ENCODE data around the gene COLEC11. TPM values are rescaled to one million over a fixed set of nuclear protein-coding genes. Genes with fewer than 3 reads are reported as not detected.

Gene COLEC11
- total and polyA plus RNA-seq, 2 of the 13 experiments (the other 11 are each of a cell fraction or from before 2014, with no cell fraction given), result 1.5 to 3.0 TPM

GRCh38 chr2:3682811-3683210, 87.9 kb downstream of the COLEC11 start:
- FAIRE-seq (no peak), DNase-seq (ENCODE audit: low spot score) (no peak), ATAC-seq (no peak)
- Histone ChIP-seq H3K4me3 (replicated peaks in 1 of 3; ENCODE audit: insufficient read depth in 1 of 3, low read depth in 2 of 3, low read length in 3 of 3) (no peak overlapping the region), H3K27me3 (ENCODE audit: control insufficient read depth in 1 of 2, insufficient read depth in 2 of 2, low read length in 2 of 2) (peaks cover 3 to 11% of the 10 kb centered on the region in 2 experiments; a peak in 3 of 5 replicates), H3K9me3 (ENCODE audit: low read length) (no peaks in the 10 kb centered on the region), H3K27ac (ENCODE audit: extremely low read length, insufficient read depth, low read length) (no peak overlapping the region), H2AFZ (ENCODE audit: low read length) (no peak overlapping the region), H3K9ac (ENCODE audit: insufficient read depth, low read depth, low read length) (no peak overlapping the region), H3K4me1 (ENCODE audit: insufficient read depth, low read length) (peaks cover 11% of the 10 kb centered on the region), H4K20me1 (ENCODE audit: insufficient read depth, low read length) (no peaks in the 10 kb centered on the region), H3K4me2 (ENCODE audit: low read depth, low read length) (no peak overlapping the region), H3K36me3 (replicated peaks in 1 of 2; ENCODE audit: control insufficient read depth in 1 of 2, insufficient read depth in 2 of 2, low read length in 2 of 2) (no peaks in the 10 kb centered on the region), H3K79me2 (ENCODE audit: insufficient read depth, low read length) (no peaks in the 10 kb centered on the region)
- ChIA-PET CTCF (ENCODE audit: low intra/inter-chr PET ratio, low total read pairs) (no interaction called here), POLR2A (no interaction called here)
- in situ Hi-C loops (cut with HindIII; ENCODE audit: extremely low pct_ligation_motif_present, low pct_unique_long_range_greater_than_20kb) (no loop called here), intact Hi-C loops (cut with micrococcal nuclease; ENCODE audit: unreplicated experiment) (no loop called here)
- 47% methylated on average over 6 of the region's 6 CpGs for WGBS (ENCODE audit: low lambda C conversion rate)
- BruUV-seq (replicated peaks), result no TSS peak
- TF ChIP-seq HDAC6 (IDR thresholded peaks at IDR 0.05; ENCODE audit: low read depth, low read length) (no peak), ZNF747 (CRISPR knock-in tag; IDR thresholded peaks at IDR 0.05; ENCODE audit: borderline replicate concordance) (no peak), HOMEZ (CRISPR knock-in tag; IDR thresholded peaks at IDR 0.05; ENCODE audit: low read depth) (no peak), REPIN1 (CRISPR knock-in tag; IDR thresholded peaks at IDR 0.05; ENCODE audit: borderline replicate concordance, low read depth) (no peak), KAT7 (CRISPR knock-in tag; IDR thresholded peaks at IDR 0.05; ENCODE audit: borderline replicate concordance) (no peak), RFX3 (CRISPR knock-in tag; IDR thresholded peaks at IDR 0.05) (no peak), THAP8 (CRISPR knock-in tag; IDR thresholded peaks at IDR 0.05; ENCODE audit: borderline replicate concordance) (no peak), ZNF629 (CRISPR knock-in tag; conservative IDR thresholded peaks at IDR 0.05) (no peak), TCF7L2 (IDR thresholded peaks at IDR 0.05; ENCODE audit: low read depth, low read length) (no peak), NFE2 (CRISPR knock-in tag; IDR thresholded peaks at IDR 0.05) (no peak), ZNF30 (CRISPR knock-in tag; IDR thresholded peaks at IDR 0.05) (no peak), MXI1 (IDR thresholded peaks at IDR 0.05; ENCODE audit: borderline replicate concordance, low read depth, low read length) (no peak), DPF2 (CRISPR knock-in tag; IDR thresholded peaks at IDR 0.05; ENCODE audit: borderline replicate concordance, low read depth) (no peak), ZNF460 (CRISPR knock-in tag; IDR thresholded peaks at IDR 0.05; ENCODE audit: borderline replicate concordance) (no peak), MXD4 (CRISPR knock-in tag; IDR thresholded peaks at IDR 0.05) (no peak), ERF (CRISPR knock-in tag; IDR thresholded peaks at IDR 0.05) (no peak), ZNF792 (CRISPR knock-in tag; IDR thresholded peaks at IDR 0.05) (no peak)
- TF ChIP-seq, protein P1, sequence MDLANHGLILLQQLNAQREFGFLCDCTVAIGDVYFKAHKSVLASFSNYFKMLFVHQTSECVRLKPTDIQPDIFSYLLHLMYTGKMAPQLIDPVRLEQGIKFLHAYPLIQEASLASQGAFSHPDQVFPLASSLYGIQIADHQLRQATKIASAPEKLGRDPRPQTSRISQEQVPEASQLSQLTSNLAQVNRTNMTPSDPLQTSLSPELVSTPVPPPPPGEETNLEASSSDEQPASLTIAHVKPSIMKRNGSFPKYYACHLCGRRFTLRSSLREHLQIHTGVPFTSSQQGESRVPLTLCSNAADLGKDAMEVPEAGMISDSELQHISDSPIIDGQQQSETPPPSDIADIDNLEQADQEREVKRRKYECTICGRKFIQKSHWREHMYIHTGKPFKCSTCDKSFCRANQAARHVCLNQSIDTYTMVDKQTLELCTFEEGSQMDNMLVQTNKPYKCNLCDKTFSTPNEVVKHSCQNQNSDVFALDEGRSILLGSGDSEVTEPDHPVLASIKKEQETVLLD (CRISPR knock-in tag; IDR thresholded peaks at IDR 0.05; ENCODE audit: low read depth), result no peak
- TF ChIP-seq, protein P2, sequence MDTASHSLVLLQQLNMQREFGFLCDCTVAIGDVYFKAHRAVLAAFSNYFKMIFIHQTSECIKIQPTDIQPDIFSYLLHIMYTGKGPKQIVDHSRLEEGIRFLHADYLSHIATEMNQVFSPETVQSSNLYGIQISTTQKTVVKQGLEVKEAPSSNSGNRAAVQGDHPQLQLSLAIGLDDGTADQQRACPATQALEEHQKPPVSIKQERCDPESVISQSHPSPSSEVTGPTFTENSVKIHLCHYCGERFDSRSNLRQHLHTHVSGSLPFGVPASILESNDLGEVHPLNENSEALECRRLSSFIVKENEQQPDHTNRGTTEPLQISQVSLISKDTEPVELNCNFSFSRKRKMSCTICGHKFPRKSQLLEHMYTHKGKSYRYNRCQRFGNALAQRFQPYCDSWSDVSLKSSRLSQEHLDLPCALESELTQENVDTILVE (CRISPR knock-in tag; IDR thresholded peaks at IDR 0.05), result no peak
- TF ChIP-seq, protein P3, sequence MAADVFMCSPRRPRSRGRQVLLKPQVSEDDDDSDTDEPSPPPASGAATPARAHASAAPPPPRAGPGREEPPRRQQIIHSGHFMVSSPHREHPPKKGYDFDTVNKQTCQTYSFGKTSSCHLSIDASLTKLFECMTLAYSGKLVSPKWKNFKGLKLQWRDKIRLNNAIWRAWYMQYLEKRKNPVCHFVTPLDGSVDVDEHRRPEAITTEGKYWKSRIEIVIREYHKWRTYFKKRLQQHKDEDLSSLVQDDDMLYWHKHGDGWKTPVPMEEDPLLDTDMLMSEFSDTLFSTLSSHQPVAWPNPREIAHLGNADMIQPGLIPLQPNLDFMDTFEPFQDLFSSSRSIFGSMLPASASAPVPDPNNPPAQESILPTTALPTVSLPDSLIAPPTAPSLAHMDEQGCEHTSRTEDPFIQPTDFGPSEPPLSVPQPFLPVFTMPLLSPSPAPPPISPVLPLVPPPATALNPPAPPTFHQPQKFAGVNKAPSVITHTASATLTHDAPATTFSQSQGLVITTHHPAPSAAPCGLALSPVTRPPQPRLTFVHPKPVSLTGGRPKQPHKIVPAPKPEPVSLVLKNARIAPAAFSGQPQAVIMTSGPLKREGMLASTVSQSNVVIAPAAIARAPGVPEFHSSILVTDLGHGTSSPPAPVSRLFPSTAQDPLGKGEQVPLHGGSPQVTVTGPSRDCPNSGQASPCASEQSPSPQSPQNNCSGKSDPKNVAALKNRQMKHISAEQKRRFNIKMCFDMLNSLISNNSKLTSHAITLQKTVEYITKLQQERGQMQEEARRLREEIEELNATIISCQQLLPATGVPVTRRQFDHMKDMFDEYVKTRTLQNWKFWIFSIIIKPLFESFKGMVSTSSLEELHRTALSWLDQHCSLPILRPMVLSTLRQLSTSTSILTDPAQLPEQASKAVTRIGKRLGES (CRISPR knock-in tag; IDR thresholded peaks at IDR 0.05; ENCODE audit: borderline replicate concordance), result no peak
